ENCODE measurements around the gene ARCN1.
"Not testable (repeated sequence)": the region's sequence is repeated elsewhere in the genome, so short reads cannot be mapped to it uniquely, and the experiment has no call there.

ARCN1 gene

DNA sequence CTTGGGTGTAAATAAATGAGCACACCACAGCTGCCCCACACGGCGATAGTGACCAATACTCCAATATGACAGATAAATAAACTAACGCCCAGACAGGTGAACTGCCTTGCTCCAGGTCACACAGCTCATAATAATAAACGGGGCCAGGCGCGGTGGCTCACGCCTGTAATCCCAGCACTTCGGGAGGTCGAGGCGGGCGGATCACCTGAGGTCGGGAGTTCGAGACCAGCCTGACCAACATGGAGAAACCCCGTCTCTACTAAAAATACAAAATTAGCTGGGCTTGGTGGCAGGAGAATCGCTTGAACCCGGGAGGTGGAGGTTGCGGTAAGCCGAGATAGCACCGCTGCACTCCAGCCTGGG, 39.2 kb downstream of the ARCN1 start:
- not testable (repeated sequence) for H3K36me3 ChIP-seq (ENCODE audit: control insufficient read depth, insufficient read depth, low read length); H3K4me3 ChIP-seq (ENCODE audit: insufficient read depth, low read depth, low read length); H3K9me3 ChIP-seq (ENCODE audit: control insufficient read depth, low read length); H3K27ac ChIP-seq (ENCODE audit: insufficient read depth, low read depth, low read length, poor library complexity, severe bottlenecking)
- Histone ChIP-seq H3K27me3 (ENCODE audit: control insufficient read depth, insufficient read depth, low read length, poor library complexity, severe bottlenecking) (peaks cover 57% of the 10 kb centered on the region), H3K4me1 (ENCODE audit: control insufficient read depth, insufficient read depth, low read length) (peaks cover 71% of the 10 kb centered on the region)
- 89 to 90% methylated on average over 17 to 19 of the region's 19 CpGs for WGBS, 2 experiments

GRCh38 chr11:118612378-118612777, 40.2 kb downstream of the ARCN1 start:
- no peaks in the 10 kb centered on the region for H3K9me3 ChIP-seq (ENCODE audit: control insufficient read depth, low read length)
- WGBS, 2 experiments = 77 to 86% methylated on average over 7 of the region's 7 CpGs
- peaks cover 48% of the 10 kb centered on the region for H3K27me3 ChIP-seq (ENCODE audit: control insufficient read depth, insufficient read depth, low read length, poor library complexity, severe bottlenecking)
- H3K36me3 ChIP-seq (ENCODE audit: control insufficient read depth, insufficient read depth, low read length) = no peaks in the 10 kb centered on the region
- peaks cover 73% of the 10 kb centered on the region for H3K4me1 ChIP-seq (ENCODE audit: control insufficient read depth, insufficient read depth, low read length)
- no peak overlapping the region for H3K4me3 ChIP-seq (ENCODE audit: insufficient read depth, low read depth, low read length)
- no peak overlapping the region for H3K27ac ChIP-seq (ENCODE audit: insufficient read depth, low read depth, low read length, poor library complexity, severe bottlenecking)

DNA sequence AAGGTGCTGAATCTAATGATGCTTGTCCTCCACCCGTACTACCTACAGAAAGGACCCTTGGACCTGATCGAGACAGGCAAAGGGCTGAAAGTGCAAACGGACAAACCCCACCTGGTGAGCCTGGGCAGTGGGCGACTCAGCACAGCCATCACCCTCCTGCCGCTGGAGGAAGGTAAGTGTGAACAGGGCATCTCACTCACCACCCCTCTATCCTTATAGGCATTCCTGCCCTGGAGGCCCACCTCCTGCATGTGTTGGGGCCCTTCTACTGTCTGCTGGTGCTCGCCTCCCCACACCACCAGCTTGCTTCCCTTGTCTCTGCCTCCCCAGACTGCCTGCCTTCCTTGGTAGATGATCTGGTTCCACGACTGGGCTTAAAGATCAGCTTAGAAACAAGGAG, 42.3 kb downstream of the ARCN1 start:
- Histone ChIP-seq H3K27ac (ENCODE audit: insufficient read depth, low read depth, low read length, poor library complexity, severe bottlenecking) (no peak overlapping the region), H3K4me1 (ENCODE audit: control insufficient read depth, insufficient read depth, low read length) (peaks cover 80% of the 10 kb centered on the region), H3K4me3 (ENCODE audit: insufficient read depth, low read depth, low read length) (no peak overlapping the region), H3K36me3 (ENCODE audit: control insufficient read depth, insufficient read depth, low read length) (no peaks in the 10 kb centered on the region), H3K9me3 (ENCODE audit: control insufficient read depth, low read length) (no peaks in the 10 kb centered on the region), H3K27me3 (ENCODE audit: control insufficient read depth, insufficient read depth, low read length, poor library complexity, severe bottlenecking) (peaks cover 26% of the 10 kb centered on the region)
- WGBS, 2 experiments = 82 to 83% methylated on average over 7 of the region's 7 CpGs

GRCh38 chr11:118615282-118615975, 43.2 kb downstream of the ARCN1 start:
- Histone ChIP-seq H3K36me3 (ENCODE audit: control insufficient read depth, insufficient read depth, low read length) (no peaks in the 10 kb centered on the region), H3K27ac (ENCODE audit: insufficient read depth, low read depth, low read length, poor library complexity, severe bottlenecking) (peak overlapping the region; percentile 85)
- WGBS, 2 experiments = 32 to 36% methylated on average over 6 of the region's 6 CpGs

GRCh38 chr11:118615976-118616371, 43.8 kb downstream of the ARCN1 start:
- H3K27ac ChIP-seq (ENCODE audit: insufficient read depth, low read depth, low read length, poor library complexity, severe bottlenecking) = peak overlapping the region; percentile 85
- peaks cover 12% of the 10 kb centered on the region for H3K27me3 ChIP-seq (ENCODE audit: control insufficient read depth, insufficient read depth, low read length, poor library complexity, severe bottlenecking)
- H3K36me3 ChIP-seq (ENCODE audit: control insufficient read depth, insufficient read depth, low read length) = no peaks in the 10 kb centered on the region
- no peak overlapping the region for H3K4me3 ChIP-seq (ENCODE audit: insufficient read depth, low read depth, low read length)
- no peaks in the 10 kb centered on the region for H3K9me3 ChIP-seq (ENCODE audit: control insufficient read depth, low read length)
- 76 to 78% methylated on average over 5 of the region's 5 CpGs for WGBS, 2 experiments
- H3K4me1 ChIP-seq (ENCODE audit: control insufficient read depth, insufficient read depth, low read length) = peaks cover 79% of the 10 kb centered on the region

More at GRCh38 chr11:118615282-118615975, 43.2 kb downstream of the ARCN1 start:
- Histone ChIP-seq H3K4me1 (ENCODE audit: control insufficient read depth, insufficient read depth, low read length) (peaks cover 76% of the 10 kb centered on the region), H3K27me3 (ENCODE audit: control insufficient read depth, insufficient read depth, low read length, poor library complexity, severe bottlenecking) (peaks cover 17% of the 10 kb centered on the region), H3K9me3 (ENCODE audit: control insufficient read depth, low read length) (no peaks in the 10 kb centered on the region), H3K4me3 (ENCODE audit: insufficient read depth, low read depth, low read length) (peak overlapping the region; percentile 0)

DNA sequence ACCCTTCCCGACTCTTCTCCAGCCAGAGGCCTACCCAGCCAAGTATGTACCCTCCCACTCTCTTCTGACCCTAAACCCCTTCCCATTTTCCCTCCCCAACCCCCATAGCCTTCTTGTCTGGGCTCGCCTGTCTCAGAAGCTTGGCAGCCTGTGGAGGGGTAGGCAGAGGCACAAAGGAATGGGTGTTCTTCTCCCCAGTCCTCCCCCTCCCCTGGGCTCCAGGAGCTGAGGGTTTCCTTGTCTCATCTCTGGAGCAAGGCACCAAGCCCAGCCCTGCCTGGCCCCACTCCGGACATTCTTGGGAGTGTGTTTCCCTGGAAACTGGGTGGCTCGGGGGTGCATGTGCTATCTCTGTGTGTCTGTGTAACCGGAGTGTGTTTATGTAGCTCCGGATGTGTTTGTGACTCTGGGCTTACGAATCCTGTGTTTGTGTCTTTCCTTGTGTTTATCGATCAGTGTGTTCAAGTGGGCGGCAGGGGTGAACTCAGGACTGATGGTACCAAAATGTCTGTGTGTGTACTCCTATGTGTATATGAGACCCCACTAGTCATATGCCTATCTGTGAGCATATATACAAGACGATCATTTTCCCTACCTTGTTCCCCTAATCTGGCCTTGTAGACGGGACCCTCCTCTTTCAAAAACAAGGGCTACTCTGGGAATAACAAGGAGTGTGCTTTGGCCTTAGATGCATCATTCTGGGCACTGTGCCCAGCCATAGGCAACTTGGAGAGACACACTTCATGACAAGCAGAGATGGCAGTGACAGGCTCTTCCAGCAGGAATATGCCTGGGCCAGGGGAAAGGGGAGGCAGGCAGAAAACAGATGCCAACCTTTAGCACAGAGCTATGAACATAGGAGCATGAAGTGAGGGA, 46.1 kb downstream of the ARCN1 start:
- Histone ChIP-seq H3K4me3 (ENCODE audit: insufficient read depth, low read depth, low read length) (no peak overlapping the region), H3K9me3 (ENCODE audit: control insufficient read depth, low read length) (no peaks in the 10 kb centered on the region), H3K4me1 (ENCODE audit: control insufficient read depth, insufficient read depth, low read length) (peaks cover 75% of the 10 kb centered on the region), H3K27ac (ENCODE audit: insufficient read depth, low read depth, low read length, poor library complexity, severe bottlenecking) (peak overlapping the region; percentile 85), H3K27me3 (ENCODE audit: control insufficient read depth, insufficient read depth, low read length, poor library complexity, severe bottlenecking) (no peaks in the 10 kb centered on the region), H3K36me3 (ENCODE audit: control insufficient read depth, insufficient read depth, low read length) (no peaks in the 10 kb centered on the region)
- WGBS, 2 experiments = 66 to 71% methylated on average over 11 of the region's 11 CpGs

GRCh38 chr11:118618991-118619375, 46.8 kb downstream of the ARCN1 start:
- Histone ChIP-seq H3K36me3 (ENCODE audit: control insufficient read depth, insufficient read depth, low read length) (no peaks in the 10 kb centered on the region), H3K27ac (ENCODE audit: insufficient read depth, low read depth, low read length, poor library complexity, severe bottlenecking) (peak overlapping the region; percentile 85), H3K4me1 (ENCODE audit: control insufficient read depth, insufficient read depth, low read length) (peaks cover 76% of the 10 kb centered on the region), H3K4me3 (ENCODE audit: insufficient read depth, low read depth, low read length) (no peak overlapping the region), H3K27me3 (ENCODE audit: control insufficient read depth, insufficient read depth, low read length, poor library complexity, severe bottlenecking) (no peaks in the 10 kb centered on the region), H3K9me3 (ENCODE audit: control insufficient read depth, low read length) (no peaks in the 10 kb centered on the region)
- WGBS, 2 experiments = 67 to 75% methylated on average over 4 of the region's 4 CpGs

DNA sequence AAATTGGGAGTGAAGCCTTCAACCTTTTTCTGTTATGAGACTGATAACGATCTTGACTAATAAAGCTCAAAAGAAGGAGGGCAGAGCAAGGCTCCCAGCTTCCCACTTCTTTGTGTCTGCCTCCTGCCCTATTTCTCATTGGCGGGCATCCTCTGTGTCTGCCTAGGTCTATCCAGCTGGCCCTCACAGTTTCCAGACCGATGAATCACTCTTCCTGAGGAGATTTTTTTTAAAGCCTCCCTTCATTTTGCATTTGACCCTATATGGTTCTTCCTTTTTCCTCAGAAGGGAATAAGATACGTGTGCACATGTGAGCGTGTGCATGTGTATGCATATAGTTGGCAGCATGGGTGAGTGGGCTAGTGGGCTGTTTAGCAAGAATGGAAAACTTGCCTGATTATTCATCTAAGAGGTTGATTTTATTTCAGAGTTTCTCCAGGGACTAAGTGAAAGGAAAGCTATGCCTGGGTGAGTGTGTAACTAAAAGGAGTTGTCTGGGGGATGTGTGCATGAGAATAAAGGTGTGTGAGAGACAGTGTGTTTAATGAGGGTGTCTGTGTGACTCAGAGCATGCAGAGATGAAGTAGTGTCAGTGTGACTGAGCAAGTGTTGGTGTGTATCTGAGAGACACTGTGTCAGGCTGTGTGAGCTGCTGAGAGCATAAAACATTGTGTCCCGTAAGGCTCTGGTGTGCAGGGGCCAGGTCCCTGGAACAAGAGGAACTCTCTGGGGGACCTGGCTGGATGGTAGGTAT, 47.4 kb downstream of the ARCN1 start:
- no peaks in the 10 kb centered on the region for H3K36me3 ChIP-seq (ENCODE audit: control insufficient read depth, insufficient read depth, low read length)
- H3K27ac ChIP-seq (ENCODE audit: insufficient read depth, low read depth, low read length, poor library complexity, severe bottlenecking) = no peak overlapping the region
- no peak overlapping the region for H3K4me3 ChIP-seq (ENCODE audit: insufficient read depth, low read depth, low read length)
- H3K9me3 ChIP-seq (ENCODE audit: control insufficient read depth, low read length) = no peaks in the 10 kb centered on the region
- H3K4me1 ChIP-seq (ENCODE audit: control insufficient read depth, insufficient read depth, low read length) = peaks cover 70% of the 10 kb centered on the region
- 89 to 90% methylated on average over 6 of the region's 6 CpGs for WGBS, 2 experiments
- no peaks in the 10 kb centered on the region for H3K27me3 ChIP-seq (ENCODE audit: control insufficient read depth, insufficient read depth, low read length, poor library complexity, severe bottlenecking)

DNA sequence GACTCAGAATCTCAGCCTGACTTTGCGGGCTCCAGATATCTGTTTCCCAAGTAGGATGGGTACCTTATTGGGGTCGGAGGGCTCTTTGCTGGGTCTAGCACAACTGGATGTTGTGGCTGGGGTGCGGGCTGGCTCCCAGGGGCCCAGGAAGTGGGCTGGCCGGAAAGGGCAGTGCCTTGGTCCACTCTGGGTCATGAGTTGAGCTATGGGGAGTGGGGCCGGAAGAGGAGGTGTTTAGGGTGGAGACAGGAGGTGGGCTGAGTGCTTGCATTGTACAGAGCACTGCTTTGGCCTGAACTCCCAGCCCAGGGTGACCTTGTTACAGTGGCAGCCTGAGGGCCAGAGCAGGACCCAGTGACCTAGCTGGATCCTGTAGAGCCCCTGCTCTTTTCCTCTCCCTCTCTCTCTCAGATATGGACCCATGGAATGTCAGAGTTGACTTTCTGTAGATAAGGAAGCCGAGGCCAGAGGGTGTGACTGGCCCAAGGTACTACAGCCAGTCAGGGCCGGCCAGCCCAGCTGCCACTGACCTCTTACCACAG, 48.4 kb downstream of the ARCN1 start:
- peak overlapping the region; percentile 78 for H3K27ac ChIP-seq (ENCODE audit: insufficient read depth, low read depth, low read length, poor library complexity, severe bottlenecking)
- peak overlapping the region; percentile 68 for H3K4me3 ChIP-seq (ENCODE audit: insufficient read depth, low read depth, low read length)
- H3K4me1 ChIP-seq (ENCODE audit: control insufficient read depth, insufficient read depth, low read length) = peaks cover 64% of the 10 kb centered on the region
- H3K9me3 ChIP-seq (ENCODE audit: control insufficient read depth, low read length) = no peaks in the 10 kb centered on the region
- WGBS, 2 experiments = 80 to 84% methylated on average over 7 of the region's 7 CpGs
- H3K36me3 ChIP-seq (ENCODE audit: control insufficient read depth, insufficient read depth, low read length) = peaks cover 4% of the 10 kb centered on the region
- H3K27me3 ChIP-seq (ENCODE audit: control insufficient read depth, insufficient read depth, low read length, poor library complexity, severe bottlenecking) = no peaks in the 10 kb centered on the region

All from ectodermal cell (in vitro differentiated cells).